Thyroid gland (tissue), 4 donors: Measurements from ENCODE around the gene MRPL21. TPM values are rescaled to one million over a fixed set of nuclear protein-coding genes. Genes with fewer than 3 reads are reported as not detected.

Source experiments
- DNase-seq, 2 donors: peaks; one replicate each; pipeline ENCODE4 v3.0.0-alpha.2; 2019
- H3K27ac ChIP-seq, 3 donors: fragments of 200-600 bp; sonication (generic); 1 replicate in 2 of 3; 2 replicates in 1 of 3; pipeline ENCODE4 v1.5.1; 2016 to 2019; ENCODE audit warnings: mild to moderate bottlenecking in 1 of 3, moderate library complexity in 1 of 3
- H3K27me3 ChIP-seq: fragments of 200-600 bp; sonication (generic); one replicate; pipeline ENCODE4 v1.5.1; 2019
- H3K36me3 ChIP-seq, 2 donors: fragments of 200-600 bp; sonication (generic); one replicate each; pipeline ENCODE4 v1.5.1; 2016 to 2019
- H3K4me1 ChIP-seq, 2 donors: fragments of 200-600 bp; sonication (generic); one replicate each; pipeline ENCODE4 v1.5.1; 2017 to 2019
- H3K4me3 ChIP-seq, 3 donors: fragments of 200-600 bp; sonication (generic); replicated peaks in 1 of 3; 1 replicate in 2 of 3; 2 replicates in 1 of 3; pipeline ENCODE4 v1.5.1; 2016; ENCODE audit warnings: mild to moderate bottlenecking in 1 of 3
- H3K9me3 ChIP-seq: fragments of 200-600 bp; sonication (generic); one replicate; pipeline ENCODE4 v1.5.1; 2017
- POLR2A ChIP-seq, 2 donors: fragments of 450-650 bp; IDR thresholded peaks; one replicate each; pipeline ENCODE4 v1.6.1; 2017; ENCODE audit warnings: antibody characterized with exemption in 2 of 2, mild to moderate bottlenecking in 2 of 2, moderate library complexity in 1 of 2
- WGBS, 2 donors: methylation state at CpG; one replicate each; pipeline ENCODE4 v1.1.5; 2017; 5-methylcytosine and 5-hydroxymethylcytosine counted together
- intact Hi-C: fragments of 100-400 bp; cut with DNase I; formaldehyde crosslinking; loops from one replicate; pipeline ENCODE4 v1.15.1; 2023
- total RNA-seq, 4 donors: library from RNA; depleted of rRNA; stranded (reverse); fragments of >200 nt; gene quantifications; one replicate each; pipeline ENCODE4 v1.2.3, GENCODE V29; 2016
- TF ChIP-seq, protein P1 (sequence below), 6 experiments: fragments of 200-600 bp in 3 of 6; fragments of 450-650 bp in 3 of 6; sonication (generic) in 3 of 6; IDR thresholded peaks; one replicate each; pipeline ENCODE4 v1.5.1; 2016 to 2019; ENCODE audit warnings: antibody characterized with exemption in 6 of 6, mild to moderate bottlenecking in 2 of 6, inconsistent platforms in 1 of 6, moderate library complexity in 1 of 6

Gene MRPL21
- total RNA-seq, 4 donors from 2014 or later: 24.0 to 86.6 (median 65.6) TPM

DNA sequence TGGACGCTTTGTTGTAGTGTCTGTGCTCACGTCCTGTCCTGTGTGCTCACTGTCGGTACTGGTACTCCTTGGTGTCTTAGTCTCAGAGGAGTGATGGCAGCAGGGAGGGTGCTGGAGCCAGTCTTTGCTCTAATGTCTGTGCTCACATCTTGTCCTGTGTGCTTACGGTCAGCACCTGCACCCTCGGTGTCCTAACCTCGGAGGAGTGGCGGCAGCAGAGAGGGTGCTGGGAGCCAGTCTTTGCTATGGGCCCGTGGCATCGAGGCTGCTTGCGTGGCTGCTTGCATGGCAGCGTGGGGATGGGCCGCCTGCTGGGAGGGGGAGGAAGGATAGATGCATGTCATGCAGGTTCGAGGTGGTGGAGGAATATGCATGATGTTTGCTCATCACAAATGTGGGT lies 12.8 kb upstream of the MRPL21 start:
- Histone ChIP-seq H3K4me3 (no peak overlapping the region), H3K27ac (no peak overlapping the region), H3K27me3 (no peaks in the 10 kb centered on the region), H3K9me3 (no peaks in the 10 kb centered on the region), H3K4me1 (no peaks in the 10 kb centered on the region), H3K36me3 (peaks cover 22 to 57% of the 10 kb centered on the region in 2 donors)
- TF ChIP-seq, protein P1, sequence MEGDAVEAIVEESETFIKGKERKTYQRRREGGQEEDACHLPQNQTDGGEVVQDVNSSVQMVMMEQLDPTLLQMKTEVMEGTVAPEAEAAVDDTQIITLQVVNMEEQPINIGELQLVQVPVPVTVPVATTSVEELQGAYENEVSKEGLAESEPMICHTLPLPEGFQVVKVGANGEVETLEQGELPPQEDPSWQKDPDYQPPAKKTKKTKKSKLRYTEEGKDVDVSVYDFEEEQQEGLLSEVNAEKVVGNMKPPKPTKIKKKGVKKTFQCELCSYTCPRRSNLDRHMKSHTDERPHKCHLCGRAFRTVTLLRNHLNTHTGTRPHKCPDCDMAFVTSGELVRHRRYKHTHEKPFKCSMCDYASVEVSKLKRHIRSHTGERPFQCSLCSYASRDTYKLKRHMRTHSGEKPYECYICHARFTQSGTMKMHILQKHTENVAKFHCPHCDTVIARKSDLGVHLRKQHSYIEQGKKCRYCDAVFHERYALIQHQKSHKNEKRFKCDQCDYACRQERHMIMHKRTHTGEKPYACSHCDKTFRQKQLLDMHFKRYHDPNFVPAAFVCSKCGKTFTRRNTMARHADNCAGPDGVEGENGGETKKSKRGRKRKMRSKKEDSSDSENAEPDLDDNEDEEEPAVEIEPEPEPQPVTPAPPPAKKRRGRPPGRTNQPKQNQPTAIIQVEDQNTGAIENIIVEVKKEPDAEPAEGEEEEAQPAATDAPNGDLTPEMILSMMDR (IDR thresholded peaks at IDR 0.05): no peak
- no peak for TF ChIP-seq POLR2A (IDR thresholded peaks at IDR 0.05)
- DNase-seq: no peak
- intact Hi-C loops: no loop called here
- WGBS, 2 donors: 93 to 96% methylated on average over 13 of the region's 13 CpGs

DNA sequence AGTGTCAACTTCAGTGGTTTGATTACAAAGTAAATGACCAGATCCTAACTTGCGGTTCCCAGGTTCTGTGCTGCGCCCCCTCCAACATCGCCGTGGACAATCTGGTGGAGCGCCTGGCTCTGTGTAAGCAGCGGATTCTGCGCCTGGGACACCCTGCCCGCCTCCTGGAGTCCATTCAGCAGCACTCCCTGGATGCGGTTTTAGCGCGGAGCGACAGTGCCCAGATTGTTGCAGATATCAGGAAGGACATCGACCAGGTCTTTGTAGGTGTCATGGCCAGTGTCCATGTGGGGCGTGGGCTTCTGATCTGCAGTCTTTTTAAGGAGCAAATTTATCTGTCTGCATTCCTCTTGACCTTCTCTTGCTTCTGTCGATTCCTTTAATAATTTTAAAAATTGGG lies 11.1 kb upstream of the MRPL21 start:
- Histone ChIP-seq H3K4me1 (no peaks in the 10 kb centered on the region), H3K27ac (no peak overlapping the region), H3K36me3 (peaks cover 33 to 66% of the 10 kb centered on the region in 2 donors), H3K27me3 (no peaks in the 10 kb centered on the region), H3K4me3 (no peak overlapping the region), H3K9me3 (no peaks in the 10 kb centered on the region)
- DNase-seq: no peak
- TF ChIP-seq POLR2A (IDR thresholded peaks at IDR 0.05): no peak
- TF ChIP-seq, protein P1 (IDR thresholded peaks at IDR 0.05): no peak
- 95 to 96% methylated on average over 15 of the region's 15 CpGs for WGBS, 2 donors
- intact Hi-C loops: no loop called here

DNA sequence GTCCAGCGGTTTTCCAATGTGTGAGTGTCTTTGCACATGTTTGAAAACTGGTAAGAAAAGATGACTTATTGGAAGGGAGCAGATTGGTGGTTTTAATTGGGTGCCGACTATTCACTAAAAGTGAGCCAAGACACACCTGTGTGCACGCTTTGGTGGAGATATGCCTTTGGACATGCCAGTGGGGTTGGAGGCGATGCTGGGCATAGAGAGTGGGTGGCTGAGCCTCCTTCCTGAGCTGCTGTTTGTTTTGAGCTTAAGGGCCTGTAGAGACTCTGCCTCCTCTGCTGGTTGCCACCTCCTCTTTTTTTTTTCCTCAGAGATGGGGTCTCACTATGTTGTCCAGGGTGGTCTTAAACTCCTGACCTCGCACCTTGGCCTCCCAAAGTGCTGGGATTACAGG lies 9.6 kb upstream of the MRPL21 start:
- H3K27me3 ChIP-seq: no peaks in the 10 kb centered on the region

DNA sequence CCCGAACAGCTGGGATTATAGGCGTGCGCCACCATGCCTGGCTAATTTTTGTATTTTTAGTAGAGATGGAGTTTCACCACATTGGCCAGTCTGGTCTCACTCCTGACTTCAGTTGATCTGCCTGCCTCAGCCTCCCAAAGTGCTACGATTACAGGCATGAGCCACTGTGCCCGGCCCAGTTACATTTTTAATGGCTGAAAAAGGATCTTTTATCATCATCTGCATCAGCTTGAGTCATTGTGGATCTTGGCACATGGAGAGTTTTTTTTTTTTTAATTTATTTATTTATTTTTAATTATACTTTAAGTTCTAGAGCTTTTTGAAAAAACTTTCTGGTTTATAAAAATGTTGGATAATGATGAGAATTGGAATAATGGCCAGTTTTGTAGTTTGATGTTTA lies 8.6 kb upstream of the MRPL21 start:
- Histone ChIP-seq H3K27me3 (no peaks in the 10 kb centered on the region), H3K4me1 (no peaks in the 10 kb centered on the region), H3K36me3 (peaks cover 34 to 64% of the 10 kb centered on the region in 2 donors), H3K9me3 (no peaks in the 10 kb centered on the region), H3K27ac (no peak overlapping the region), H3K4me3 (no peak overlapping the region)
- intact Hi-C loops: no loop called here
- TF ChIP-seq, protein P1 (IDR thresholded peaks at IDR 0.05): no peak
- TF ChIP-seq POLR2A (IDR thresholded peaks at IDR 0.05): no peak
- no peak for DNase-seq
- WGBS, 2 donors: 86 to 95% methylated on average over 5 of the region's 5 CpGs

More for the DNA sequence above, 9.6 kb upstream of the MRPL21 start:
- no peak for DNase-seq
- H3K36me3 ChIP-seq: peaks cover 39 to 67% of the 10 kb centered on the region in 2 donors
- no peaks in the 10 kb centered on the region for H3K9me3 ChIP-seq
- intact Hi-C loops: no loop called here
- no peaks in the 10 kb centered on the region for H3K4me1 ChIP-seq
- H3K4me3 ChIP-seq: no peak overlapping the region
- no peak overlapping the region for H3K27ac ChIP-seq
- WGBS, 2 donors: 91 to 98% methylated on average over 5 of the region's 5 CpGs
- TF ChIP-seq, protein P1 (IDR thresholded peaks at IDR 0.05): no peak
- TF ChIP-seq POLR2A (IDR thresholded peaks at IDR 0.05): no peak

DNA sequence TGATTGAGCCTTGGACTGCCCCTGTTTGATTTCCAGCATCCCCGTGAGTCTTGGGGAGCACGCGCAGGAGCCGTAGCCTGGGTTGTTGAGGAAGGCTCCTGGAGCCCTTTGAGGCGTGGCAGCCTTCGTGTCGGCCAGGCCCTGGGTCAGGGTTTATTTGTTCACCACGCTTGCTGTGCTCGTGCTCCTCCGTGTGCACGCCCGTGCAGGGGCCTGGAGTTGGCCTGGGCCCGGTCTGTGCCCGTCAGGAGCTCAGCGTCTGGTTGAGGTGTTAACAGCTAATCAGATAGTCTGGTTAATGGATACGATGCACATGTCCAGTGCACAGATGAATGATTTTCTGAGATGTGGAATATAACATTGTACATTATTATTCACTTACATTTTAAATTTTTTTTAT lies 8.1 kb upstream of the MRPL21 start:
- H3K27me3 ChIP-seq: no peaks in the 10 kb centered on the region
- no peaks in the 10 kb centered on the region for H3K4me1 ChIP-seq
- intact Hi-C loops: no loop called here
- 97 to 98% methylated on average over 14 to 16 of the region's 16 CpGs for WGBS, 2 donors
- H3K36me3 ChIP-seq: peaks cover 34 to 64% of the 10 kb centered on the region in 2 donors
- H3K9me3 ChIP-seq: no peaks in the 10 kb centered on the region
- H3K27ac ChIP-seq: no peak overlapping the region
- H3K4me3 ChIP-seq: no peak overlapping the region
- TF ChIP-seq, protein P1 (IDR thresholded peaks at IDR 0.05): no peak
- no peak for TF ChIP-seq POLR2A (IDR thresholded peaks at IDR 0.05)
- no peak for DNase-seq
